Daoy (cell line): ENCODE results near the gene STAU1. TPM values are rescaled to one million over a fixed set of nuclear protein-coding genes. Genes with fewer than 3 reads are reported as not detected.

Experiments used
- total RNA-seq: library from RNA; depleted of rRNA; stranded (reverse); fragments of >200 nt; shearing (Covaris generic); gene quantifications from 2 replicates; pipeline ENCODE4 v1.2.3, GENCODE V29; 2014; rRNA removed

The STAU1 gene
- total RNA-seq, 1 experiment from 2014 or later = 31.8 TPM

Other genes starting within 250 kb of the STAU1 start
- gene CSE1L, start 142.0 kb downstream of the STAU1 start, total RNA-seq = 187 and 209 TPM in 2 replicates
- 57.8 and 69.5 TPM in 2 replicates for gene DDX27, start 31.1 kb upstream of the STAU1 start, total RNA-seq
- gene ZNFX1, start 89.7 kb upstream of the STAU1 start, total RNA-seq = 13.5 and 15.5 TPM in 2 replicates